B cell (primary cell): ENCODE data around the gene IER3. TPM values are rescaled to one million over a fixed set of nuclear protein-coding genes. Genes with fewer than 3 reads are reported as not detected.

ENCODE experiments used
- ATAC-seq: fragments of 200-7000 bp; cut with Tn5 transposase; one replicate; pipeline ENCODE4 v1.10.0; 2021; ENCODE audit warnings: low read depth, mild to moderate bottlenecking, moderate number of reproducible peaks, moderate library complexity
- CTCF ChIA-PET: fragments of 350-600 bp; sonication (Branson Sonifier 250); formaldehyde crosslinking; loops from one replicate; lab custom pipeline; 2021; ENCODE audit warnings: antibody characterized with exemption, inconsistent platforms; lab: Charles Lee
- POLR2A ChIA-PET: fragments of 350-600 bp; sonication (Branson Sonifier 250); formaldehyde crosslinking; loops from one replicate; lab custom pipeline; 2021; ENCODE audit warnings: antibody characterized with exemption; lab: Charles Lee
- DNase-seq: peaks from one replicate; pipeline ENCODE4 v3.0.0; 2013
- H2AFZ ChIP-seq: 2 replicates; pipeline ENCODE4 v1.6.1; 2012; ENCODE audit warnings: mild to moderate bottlenecking, low read depth, low read length; ENCODE audit not compliant: insufficient read depth, poor library complexity, severe bottlenecking
- H3K27ac ChIP-seq, 2 donors: 1 replicate in 1 of 2; 2 replicates in 1 of 2; pipeline ENCODE4 v1.5.1; 2012 to 2013; ENCODE audit warnings: low read length in 2 of 2, mild to moderate bottlenecking in 2 of 2, moderate library complexity in 1 of 2
- H3K27me3 ChIP-seq, 4 experiments: fragments of 200-600 bp in 1 of 4; sonication (generic) in 1 of 4; replicated peaks in 1 of 4; 1 replicate in 2 of 4; 2 replicates in 2 of 4; pipeline versions ENCODE4 v1.6.1 to v1.7.0; 2013 to 2016; ENCODE audit warnings: low read length in 3 of 4, mild to moderate bottlenecking in 2 of 4, mixed read lengths in 1 of 4, moderate library complexity in 1 of 4; ENCODE audit not compliant: insufficient read depth in 4 of 4, control insufficient read depth in 3 of 4; ENCODE audit errors: control extremely low read depth in 1 of 4
- H3K36me3 ChIP-seq, 2 experiments: replicated peaks in 1 of 2; 1 replicate in 1 of 2; 2 replicates in 1 of 2; pipeline versions ENCODE4 v1.6.1 to v1.7.1; 2013; ENCODE audit warnings: low read length in 1 of 2; ENCODE audit not compliant: insufficient read depth in 2 of 2, control insufficient read depth in 1 of 2; ENCODE audit errors: control extremely low read depth in 1 of 2, extremely low read depth in 1 of 2
- H3K4me1 ChIP-seq, 2 donors: fragments of 200-600 bp in 1 of 2; sonication (generic) in 1 of 2; 1 replicate in 1 of 2; 2 replicates in 1 of 2; pipeline versions ENCODE4 v1.5.1 to v1.6.1; 2013 to 2017; ENCODE audit warnings: low read length in 2 of 2; ENCODE audit not compliant: control insufficient read depth in 2 of 2, insufficient read depth in 2 of 2
- H3K4me2 ChIP-seq: replicated peaks from 2 replicates; pipeline ENCODE3; 2012; ENCODE audit warnings: mild to moderate bottlenecking, low read depth, low read length; ENCODE audit not compliant: poor library complexity, severe bottlenecking
- H3K4me3 ChIP-seq, 5 experiments: fragments of 200-600 bp in 1 of 5; sonication (generic) in 1 of 5; 1 replicate in 3 of 5; 2 replicates in 2 of 5; pipeline versions ENCODE4 v1.5.1 to v1.7.0; 2011 to 2016; ENCODE audit warnings: low read length in 4 of 5, mild to moderate bottlenecking in 4 of 5, low read depth in 2 of 5, control low read depth in 1 of 5, moderate library complexity in 1 of 5; ENCODE audit not compliant: insufficient read depth in 1 of 5; ENCODE audit errors: control extremely low read depth in 1 of 5, extremely low read depth in 1 of 5
- H3K79me2 ChIP-seq: fragments of 200-600 bp; sonication (generic); one replicate; pipeline ENCODE4 v1.6.0; 2016; ENCODE audit warnings: low read length; ENCODE audit not compliant: control insufficient read depth, insufficient read depth
- H3K9ac ChIP-seq: fragments of 200-600 bp; sonication (generic); 2 replicates; pipeline ENCODE4 v1.6.1; 2017; ENCODE audit warnings: mild to moderate bottlenecking, low read length, moderate library complexity
- H3K9me3 ChIP-seq, 3 donors: one replicate each; pipeline versions ENCODE4 v1.6.1 to v1.7.1; 2013; ENCODE audit warnings: low read length in 2 of 3; ENCODE audit not compliant: control insufficient read depth in 2 of 3, insufficient read depth in 1 of 3; ENCODE audit errors: control extremely low read depth in 1 of 3
- H4K20me1 ChIP-seq: 2 replicates; pipeline ENCODE4 v1.6.0; 2012; ENCODE audit warnings: mild to moderate bottlenecking, low read length; ENCODE audit not compliant: insufficient read depth, control insufficient read depth, poor library complexity, severe bottlenecking
- H3K27ac Mint-ChIP-seq: one replicate; pipeline ENCODE4 v1.8.0; 2021; ENCODE audit warnings: mixed read lengths
- H3K27me3 Mint-ChIP-seq: one replicate; pipeline ENCODE4 v1.8.0; 2021; ENCODE audit warnings: mixed read lengths
- H3K4me1 Mint-ChIP-seq: one replicate; pipeline ENCODE4 v1.8.0; 2021; ENCODE audit warnings: mixed read lengths
- H3K4me3 Mint-ChIP-seq: one replicate; pipeline ENCODE4 v1.8.0; 2021; ENCODE audit warnings: mixed read lengths
- H3K9me3 Mint-ChIP-seq: one replicate; pipeline ENCODE4 v1.8.0; 2022; ENCODE audit warnings: mixed read lengths; ENCODE audit not compliant: insufficient read depth
- CTCF ChIP-seq: fragments of 200-600 bp; IDR thresholded peaks from one replicate; pipeline ENCODE4 v1.8.0; 2022; ENCODE audit warnings: antibody characterized with exemption, mild to moderate bottlenecking
- EZH2 ChIP-seq: IDR thresholded peaks from 2 replicates; pipeline ENCODE4 v1.6.1; 2012; ENCODE audit warnings: borderline replicate concordance, low read depth, mild to moderate bottlenecking, moderate library complexity, low read length; ENCODE audit not compliant: insufficient read depth, poor library complexity, severe bottlenecking
- WGBS: methylation state at CpG from one replicate; pipeline ENCODE4 v1.1.5; 2013; ENCODE audit warnings: missing lambda C conversion rate; ENCODE audit not compliant: insufficient coverage; 5-methylcytosine and 5-hydroxymethylcytosine counted together
- intact Hi-C: fragments of 100-400 bp; cut with micrococcal nuclease; formaldehyde crosslinking; loops from one replicate; pipeline ENCODE4 v1.10.0; 2022
- polyA plus RNA-seq: library from polyadenylated mRNA; depleted of rRNA; stranded (reverse); fragments of >200 nt; gene quantifications from 2 replicates; pipeline ENCODE4 v1.2.3, GENCODE V29; 2012
- total RNA-seq, 2 donors: library from RNA; stranded (reverse); fragments of 120-200 nt in 1 of 2; gene quantifications; 1 replicate in 1 of 2; 2 replicates in 1 of 2; pipeline versions ENCODE4 v1.2.3 to v1.2.4, GENCODE V29; 2013 to 2022

Gene IER3
- total and polyA plus RNA-seq, 2 donors (not counting 1 experiment from before 2014, with no cell fraction given), result 3.7 to 4.2 TPM

- H3K79me2 ChIP-seq, result no peaks in the 10 kb centered on the region
- no peak overlapping the region for H3K9ac ChIP-seq
- H4K20me1 ChIP-seq, result no peaks in the 10 kb centered on the region
- no peak overlapping the region for H3K27ac ChIP-seq
- no peaks in the 10 kb centered on the region for H3K36me3 ChIP-seq
- H3K9me3 ChIP-seq, result no peaks in the 10 kb centered on the region
- H3K9me3 Mint-ChIP-seq, result peaks cover 4% of the 10 kb centered on the region
- no peak overlapping the region for H3K27ac Mint-ChIP-seq
- H3K4me1 ChIP-seq, result peaks cover 4 to 9% of the 10 kb centered on the region in 2 donors
- intact Hi-C loops, result no loop called here
- TF ChIP-seq EZH2 (no peak), CTCF (no peak)
- 82% methylated on average over 7 of the region's 9 CpGs for WGBS
- no peak overlapping the region for H3K4me3 ChIP-seq
- no peak overlapping the region for H2AFZ ChIP-seq
- peaks cover 33% of the 10 kb centered on the region for H3K27me3 Mint-ChIP-seq
- H3K4me3 Mint-ChIP-seq, result no peak overlapping the region
- H3K27me3 ChIP-seq, result peaks cover 0 to 6% (median 0%) of the 10 kb centered on the region in 4 experiments
- ATAC-seq, result no peak
- DNase-seq, result no peak
- POLR2A ChIA-PET, result interaction anchor here (0.6 kb wide), 1 partner anchor 19 kb away, joined by 6 read pairs; no protein-coding TSS in a partner anchor
- no peak overlapping the region for H3K4me2 ChIP-seq
- CTCF ChIA-PET, result interaction anchor here (1.1 to 1.6 kb wide), 2 partner anchors 62 to 323 kb away, joined by 3 read pairs; no protein-coding TSS in a partner anchor
- peaks cover 15% of the 10 kb centered on the region for H3K4me1 Mint-ChIP-seq
Measured at GRCh38 chr6:30767158-30767943, 23.0 kb upstream of the IER3 start.
